GM23338 (cell line): Measurements from ENCODE around the gene MYO5B. TPM values are rescaled to one million over a fixed set of nuclear protein-coding genes. Genes with fewer than 3 reads are reported as not detected.

Source experiments
- ATAC-seq: fragments of 200-7000 bp; cut with Tn5 transposase; 3 replicates; pipeline ENCODE4 v1.9.1; 2020
- DNase-seq: peaks from one replicate; pipeline ENCODE4 v3.0.0-alpha.2; 2015; ENCODE audit warnings: low spot score
- H2AFZ ChIP-seq: fragments of 200-600 bp; sonication (generic); 2 replicates; pipeline ENCODE4 v1.8.0; 2016; ENCODE audit warnings: antibody characterized with exemption, mild to moderate bottlenecking, moderate library complexity
- H3F3A ChIP-seq: fragments of 200-600 bp; sonication (generic); replicated peaks from 2 replicates; pipeline ENCODE4 v1.8.0; 2017; ENCODE audit warnings: antibody characterized with exemption, mixed run types, low read depth
- H3K27ac ChIP-seq: fragments of 200-600 bp; sonication (generic); 2 replicates; pipeline ENCODE4 v1.6.1; 2016; ENCODE audit warnings: low read depth
- H3K27me3 ChIP-seq: fragments of 200-600 bp; sonication (generic); 2 replicates; pipeline ENCODE4 v1.8.0; 2016; ENCODE audit warnings: mild to moderate bottlenecking, mixed run types, moderate library complexity; ENCODE audit not compliant: insufficient read depth
- H3K36me3 ChIP-seq: fragments of 200-600 bp; sonication (generic); 2 replicates; pipeline ENCODE4 v1.8.0; 2016; ENCODE audit warnings: mild to moderate bottlenecking; ENCODE audit not compliant: insufficient read depth
- H3K4me1 ChIP-seq: fragments of 200-600 bp; sonication (generic); 2 replicates; pipeline ENCODE4 v1.8.0; 2016; ENCODE audit warnings: mild to moderate bottlenecking, moderate library complexity; ENCODE audit not compliant: insufficient read depth
- H3K4me2 ChIP-seq: fragments of 200-600 bp; sonication (generic); 2 replicates; pipeline ENCODE4 v1.7.1; 2017; ENCODE audit warnings: mixed run types
- H3K4me3 ChIP-seq: fragments of 200-600 bp; sonication (generic); 2 replicates; pipeline ENCODE4 v1.6.1; 2016; ENCODE audit warnings: mixed run types
- H3K79me2 ChIP-seq: fragments of 200-600 bp; sonication (generic); replicated peaks from 2 replicates; pipeline ENCODE4 v1.8.0; 2017; ENCODE audit warnings: mild to moderate bottlenecking; ENCODE audit not compliant: insufficient read depth
- H3K9me2 ChIP-seq: fragments of 200-600 bp; sonication (generic); 2 replicates; pipeline ENCODE4 v1.8.0; 2017; ENCODE audit not compliant: insufficient read depth
- H4K20me1 ChIP-seq: fragments of 200-600 bp; sonication (generic); replicated peaks from 2 replicates; pipeline ENCODE4 v1.8.0; 2017; ENCODE audit warnings: mild to moderate bottlenecking; ENCODE audit not compliant: insufficient read depth
- H3K27ac Mint-ChIP-seq: 2 replicates; pipeline ENCODE4 v1.8.0; 2020; ENCODE audit warnings: inconsistent platforms, mild to moderate bottlenecking, moderate library complexity, mixed read lengths
- H3K27me3 Mint-ChIP-seq: 3 replicates; pipeline ENCODE4 v1.8.0; 2022; ENCODE audit warnings: low read depth, mild to moderate bottlenecking, moderate library complexity, mixed read lengths, inconsistent platforms; ENCODE audit not compliant: insufficient read depth, poor library complexity
- H3K36me3 Mint-ChIP-seq: 3 replicates; pipeline ENCODE4 v1.8.0; 2021; ENCODE audit warnings: low read depth, mild to moderate bottlenecking, inconsistent platforms, moderate library complexity, mixed read lengths
- H3K4me1 Mint-ChIP-seq: 3 replicates; pipeline ENCODE4 v1.8.0; 2020; ENCODE audit warnings: mild to moderate bottlenecking, inconsistent platforms, mixed read lengths
- H3K4me3 Mint-ChIP-seq: 3 replicates; pipeline ENCODE4 v1.8.0; 2021; ENCODE audit warnings: moderate library complexity, mild to moderate bottlenecking, inconsistent platforms, mixed read lengths
- H3K9me3 Mint-ChIP-seq: 3 replicates; pipeline ENCODE4 v1.8.0; 2020; ENCODE audit warnings: moderate library complexity, mild to moderate bottlenecking, inconsistent platforms, mixed read lengths
- CREB1 ChIP-seq: fragments of 250-450 bp; sonication (Bioruptor Pico); IDR thresholded peaks from 2 replicates; pipeline ENCODE4 v1.5.0; 2020; ENCODE audit warnings: low read depth, mild to moderate bottlenecking, moderate library complexity
- EZH2 ChIP-seq: fragments of 200-600 bp; sonication (generic); IDR thresholded peaks from one replicate; pipeline ENCODE4 v1.8.0; 2017; ENCODE audit warnings: antibody characterized with exemption, mild to moderate bottlenecking, low read depth; ENCODE audit not compliant: unreplicated experiment
- EZH2phosphoT487 ChIP-seq: fragments of 200-600 bp; sonication (generic); IDR thresholded peaks from one replicate; pipeline ENCODE4 v1.8.1; 2018; ENCODE audit warnings: antibody characterized with exemption; ENCODE audit not compliant: unreplicated experiment
- NANOG ChIP-seq: IDR thresholded peaks from 2 replicates; pipeline ENCODE4 v1.6.1; 2016; ENCODE audit warnings: antibody characterized with exemption, borderline replicate concordance
- STAT1 ChIP-seq: IDR thresholded peaks from one replicate; pipeline ENCODE4 v1.6.1; 2016; ENCODE audit warnings: antibody characterized with exemption; ENCODE audit not compliant: unreplicated experiment
- ZNF114 ChIP-seq: fragments of 250-450 bp; sonication (Bioruptor Pico); IDR thresholded peaks from 2 replicates; pipeline ENCODE4 v1.5.0; 2020; ENCODE audit warnings: mild to moderate bottlenecking, moderate library complexity
- ZNF331 ChIP-seq: fragments of 250-450 bp; sonication (Bioruptor Pico); IDR thresholded peaks from 2 replicates; pipeline ENCODE4 v1.5.0; 2020; ENCODE audit warnings: low read depth, mild to moderate bottlenecking, moderate library complexity
- polyA plus RNA-seq: library from polyadenylated mRNA; unstranded; fragments of >200 nt; fragmentation: Nextera tagmentation; extraction: Ambion mirVana; gene quantifications from 2 replicates; pipeline ENCODE4 v1.2.1, GENCODE V29; 2016
- total RNA-seq: library from RNA; depleted of rRNA; stranded (reverse); fragments of >200 nt; shearing (Covaris generic); gene quantifications from 2 replicates; pipeline ENCODE4 v1.2.3, GENCODE V29; 2014
- TF ChIP-seq, protein P1 (sequence below): IDR thresholded peaks from 2 replicates; pipeline ENCODE4 v1.6.1; 2016; ENCODE audit warnings: antibody characterized with exemption
- TF ChIP-seq, protein P2 (sequence below), 2 experiments: fragments of 200-600 bp in 1 of 2; sonication (generic) in 1 of 2; conservative IDR thresholded peaks; 2 replicates each; pipeline versions ENCODE4 v1.5.1 to v1.6.1; 2016 to 2017; ENCODE audit warnings: antibody characterized with exemption in 2 of 2, low read depth in 2 of 2, mild to moderate bottlenecking in 2 of 2, moderate library complexity in 1 of 2
- TF ChIP-seq, protein P3 (sequence below): IDR thresholded peaks from one replicate; pipeline ENCODE4 v1.6.1; 2018; ENCODE audit warnings: antibody characterized with exemption; ENCODE audit not compliant: unreplicated experiment

Gene MYO5B
- total and polyA plus RNA-seq, 2 experiments from 2014 or later, result 3.2 to 19.1 TPM

DNA sequence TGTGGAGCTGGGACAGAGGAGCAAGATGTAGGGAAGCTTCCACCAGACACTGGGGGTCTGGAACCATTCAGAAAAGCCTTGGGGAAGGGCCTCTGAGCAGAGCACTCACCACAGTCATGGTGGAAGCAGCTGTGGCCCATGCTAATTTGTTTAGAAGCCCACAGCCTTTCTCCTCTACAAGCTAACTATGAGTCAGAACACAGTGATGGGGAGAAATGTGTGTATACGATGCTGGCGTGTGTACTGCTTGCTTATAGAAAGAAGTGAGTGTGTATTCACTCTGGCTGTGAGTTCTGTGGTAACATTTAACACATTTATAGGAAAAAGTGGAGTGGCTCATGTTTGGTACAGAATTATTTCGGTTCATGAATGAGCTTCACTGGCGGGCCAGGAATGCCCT, 224.6 kb downstream of the MYO5B start:
- no peaks in the 10 kb centered on the region for H3K79me2 ChIP-seq
- no peak overlapping the region for H3K27ac ChIP-seq
- no peak overlapping the region for H2AFZ ChIP-seq
- TF ChIP-seq ZNF331 (CRISPR knock-in tag), result no peak
- no peak for TF ChIP-seq NANOG
- TF ChIP-seq, protein P1, sequence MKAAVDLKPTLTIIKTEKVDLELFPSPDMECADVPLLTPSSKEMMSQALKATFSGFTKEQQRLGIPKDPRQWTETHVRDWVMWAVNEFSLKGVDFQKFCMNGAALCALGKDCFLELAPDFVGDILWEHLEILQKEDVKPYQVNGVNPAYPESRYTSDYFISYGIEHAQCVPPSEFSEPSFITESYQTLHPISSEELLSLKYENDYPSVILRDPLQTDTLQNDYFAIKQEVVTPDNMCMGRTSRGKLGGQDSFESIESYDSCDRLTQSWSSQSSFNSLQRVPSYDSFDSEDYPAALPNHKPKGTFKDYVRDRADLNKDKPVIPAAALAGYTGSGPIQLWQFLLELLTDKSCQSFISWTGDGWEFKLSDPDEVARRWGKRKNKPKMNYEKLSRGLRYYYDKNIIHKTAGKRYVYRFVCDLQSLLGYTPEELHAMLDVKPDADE, result no peak
- H4K20me1 ChIP-seq, result no peaks in the 10 kb centered on the region
- no peaks in the 10 kb centered on the region for H3K36me3 ChIP-seq
- Mint-ChIP-seq H3K27me3 (peaks cover 6% of the 10 kb centered on the region), H3K9me3 (no peaks in the 10 kb centered on the region), H3K4me1 (no peaks in the 10 kb centered on the region), H3K36me3 (no peaks in the 10 kb centered on the region; the same call in 2 of the 3 replicates), H3K27ac (no peak overlapping the region), H3K4me3 (no peak overlapping the region)
- no peaks in the 10 kb centered on the region for H3K27me3 ChIP-seq
- no peaks in the 10 kb centered on the region for H3K4me1 ChIP-seq
- ATAC-seq, result no peak
- H3K9me2 ChIP-seq, result peaks cover 8% of the 10 kb centered on the region; the same call in 1 of the 2 replicates
- H3K4me2 ChIP-seq, result no peak overlapping the region
- no peak for DNase-seq
- H3F3A ChIP-seq, result no peaks in the 10 kb centered on the region
- H3K4me3 ChIP-seq, result no peak overlapping the region

DNA sequence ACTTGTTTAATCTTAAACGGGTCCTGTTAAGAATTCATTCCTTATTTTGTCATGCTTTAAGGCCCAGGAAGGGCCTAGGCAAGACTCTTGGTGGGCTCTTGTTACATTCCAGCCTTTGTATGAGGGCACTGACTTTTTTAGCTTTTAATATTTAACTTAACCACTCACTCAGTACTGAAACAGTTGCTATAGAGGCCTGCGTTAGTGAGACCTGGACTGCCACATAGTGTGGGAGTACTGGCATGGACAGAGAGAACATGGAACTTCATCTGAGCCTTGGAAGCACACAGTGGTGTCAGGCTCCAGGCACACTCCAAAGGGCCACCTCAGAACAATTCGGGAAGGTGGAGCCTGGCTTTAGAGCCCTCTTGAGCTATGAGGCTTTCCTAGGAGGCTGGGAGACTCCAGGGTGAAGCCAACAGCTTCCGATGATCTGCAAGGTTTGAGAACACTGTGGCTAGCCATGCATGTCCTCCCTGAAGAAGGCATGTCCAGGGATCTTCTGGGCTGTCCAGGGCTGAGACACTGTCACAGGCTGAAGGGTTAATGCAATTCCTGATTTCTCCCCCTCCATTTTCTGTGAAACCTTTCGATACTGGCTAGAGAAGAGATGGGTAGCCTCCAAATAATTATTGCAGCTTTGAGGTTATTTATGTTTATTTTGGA, 226.2 kb downstream of the MYO5B start:
- H3K27ac ChIP-seq, result no peak overlapping the region
- Mint-ChIP-seq H3K9me3 (no peaks in the 10 kb centered on the region), H3K36me3 (no peaks in the 10 kb centered on the region), H3K4me3 (no peak overlapping the region), H3K4me1 (no peaks in the 10 kb centered on the region), H3K27ac (no peak overlapping the region), H3K27me3 (peaks cover 8% of the 10 kb centered on the region)
- no peak overlapping the region for H3K4me3 ChIP-seq
- H4K20me1 ChIP-seq, result no peaks in the 10 kb centered on the region
- H3K4me2 ChIP-seq, result no peak overlapping the region
- H3F3A ChIP-seq, result no peaks in the 10 kb centered on the region
- no peaks in the 10 kb centered on the region for H3K36me3 ChIP-seq
- H3K79me2 ChIP-seq, result no peaks in the 10 kb centered on the region
- TF ChIP-seq EZH2 (no peak), CREB1 (CRISPR knock-in tag) (no peak), ZNF114 (no peak), STAT1 (no peak), EZH2phosphoT487 (no peak)
- TF ChIP-seq, protein P2, sequence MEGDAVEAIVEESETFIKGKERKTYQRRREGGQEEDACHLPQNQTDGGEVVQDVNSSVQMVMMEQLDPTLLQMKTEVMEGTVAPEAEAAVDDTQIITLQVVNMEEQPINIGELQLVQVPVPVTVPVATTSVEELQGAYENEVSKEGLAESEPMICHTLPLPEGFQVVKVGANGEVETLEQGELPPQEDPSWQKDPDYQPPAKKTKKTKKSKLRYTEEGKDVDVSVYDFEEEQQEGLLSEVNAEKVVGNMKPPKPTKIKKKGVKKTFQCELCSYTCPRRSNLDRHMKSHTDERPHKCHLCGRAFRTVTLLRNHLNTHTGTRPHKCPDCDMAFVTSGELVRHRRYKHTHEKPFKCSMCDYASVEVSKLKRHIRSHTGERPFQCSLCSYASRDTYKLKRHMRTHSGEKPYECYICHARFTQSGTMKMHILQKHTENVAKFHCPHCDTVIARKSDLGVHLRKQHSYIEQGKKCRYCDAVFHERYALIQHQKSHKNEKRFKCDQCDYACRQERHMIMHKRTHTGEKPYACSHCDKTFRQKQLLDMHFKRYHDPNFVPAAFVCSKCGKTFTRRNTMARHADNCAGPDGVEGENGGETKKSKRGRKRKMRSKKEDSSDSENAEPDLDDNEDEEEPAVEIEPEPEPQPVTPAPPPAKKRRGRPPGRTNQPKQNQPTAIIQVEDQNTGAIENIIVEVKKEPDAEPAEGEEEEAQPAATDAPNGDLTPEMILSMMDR (conservative IDR thresholded peaks at IDR 0.05; ENCODE audit: low read depth in 2 of 2), result no peak
- TF ChIP-seq, protein P3, sequence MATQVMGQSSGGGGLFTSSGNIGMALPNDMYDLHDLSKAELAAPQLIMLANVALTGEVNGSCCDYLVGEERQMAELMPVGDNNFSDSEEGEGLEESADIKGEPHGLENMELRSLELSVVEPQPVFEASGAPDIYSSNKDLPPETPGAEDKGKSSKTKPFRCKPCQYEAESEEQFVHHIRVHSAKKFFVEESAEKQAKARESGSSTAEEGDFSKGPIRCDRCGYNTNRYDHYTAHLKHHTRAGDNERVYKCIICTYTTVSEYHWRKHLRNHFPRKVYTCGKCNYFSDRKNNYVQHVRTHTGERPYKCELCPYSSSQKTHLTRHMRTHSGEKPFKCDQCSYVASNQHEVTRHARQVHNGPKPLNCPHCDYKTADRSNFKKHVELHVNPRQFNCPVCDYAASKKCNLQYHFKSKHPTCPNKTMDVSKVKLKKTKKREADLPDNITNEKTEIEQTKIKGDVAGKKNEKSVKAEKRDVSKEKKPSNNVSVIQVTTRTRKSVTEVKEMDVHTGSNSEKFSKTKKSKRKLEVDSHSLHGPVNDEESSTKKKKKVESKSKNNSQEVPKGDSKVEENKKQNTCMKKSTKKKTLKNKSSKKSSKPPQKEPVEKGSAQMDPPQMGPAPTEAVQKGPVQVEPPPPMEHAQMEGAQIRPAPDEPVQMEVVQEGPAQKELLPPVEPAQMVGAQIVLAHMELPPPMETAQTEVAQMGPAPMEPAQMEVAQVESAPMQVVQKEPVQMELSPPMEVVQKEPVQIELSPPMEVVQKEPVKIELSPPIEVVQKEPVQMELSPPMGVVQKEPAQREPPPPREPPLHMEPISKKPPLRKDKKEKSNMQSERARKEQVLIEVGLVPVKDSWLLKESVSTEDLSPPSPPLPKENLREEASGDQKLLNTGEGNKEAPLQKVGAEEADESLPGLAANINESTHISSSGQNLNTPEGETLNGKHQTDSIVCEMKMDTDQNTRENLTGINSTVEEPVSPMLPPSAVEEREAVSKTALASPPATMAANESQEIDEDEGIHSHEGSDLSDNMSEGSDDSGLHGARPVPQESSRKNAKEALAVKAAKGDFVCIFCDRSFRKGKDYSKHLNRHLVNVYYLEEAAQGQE, result no peak
- no peaks in the 10 kb centered on the region for H3K27me3 ChIP-seq
- H3K9me2 ChIP-seq, result peaks cover 2% of the 10 kb centered on the region; the same call in 1 of the 2 replicates
- DNase-seq, result no peak
- no peak overlapping the region for H2AFZ ChIP-seq
- H3K4me1 ChIP-seq, result no peaks in the 10 kb centered on the region
- no peak for ATAC-seq
